Hepatocyte (in vitro differentiated cells): ENCODE data around the gene DGKG. TPM values are rescaled to one million over a fixed set of nuclear protein-coding genes. Genes with fewer than 3 reads are reported as not detected.

Source experiments
- DNase-seq: peaks from one replicate; pipeline ENCODE4 v3.0.0-alpha.2; 2016; ENCODE audit warnings: low spot score
- H2AFZ ChIP-seq: fragments of 200-600 bp; sonication (generic); 2 replicates; pipeline ENCODE4 v1.6.0; 2016; ENCODE audit warnings: antibody characterized with exemption, mild to moderate bottlenecking
- H3K27ac ChIP-seq: fragments of 200-600 bp; sonication (generic); 2 replicates; pipeline ENCODE4 v1.5.1; 2016; ENCODE audit warnings: mild to moderate bottlenecking
- H3K27me3 ChIP-seq: fragments of 200-600 bp; sonication (generic); 2 replicates; pipeline ENCODE4 v1.6.1; 2016
- H3K36me3 ChIP-seq: fragments of 200-600 bp; sonication (generic); replicated peaks from 2 replicates; pipeline ENCODE4 v1.5.1; 2016; ENCODE audit warnings: low read depth; ENCODE audit not compliant: insufficient read depth
- H3K4me1 ChIP-seq: fragments of 200-600 bp; sonication (generic); 2 replicates; pipeline ENCODE4 v1.5.1; 2016; ENCODE audit warnings: mild to moderate bottlenecking, moderate library complexity; ENCODE audit not compliant: insufficient read depth
- H3K4me2 ChIP-seq: fragments of 200-600 bp; sonication (generic); 2 replicates; pipeline ENCODE4 v1.6.0; 2016
- H3K4me3 ChIP-seq: fragments of 200-600 bp; sonication (generic); 2 replicates; pipeline ENCODE4 v1.5.1; 2016; ENCODE audit warnings: mild to moderate bottlenecking
- H3K79me2 ChIP-seq: fragments of 200-600 bp; sonication (generic); 2 replicates; pipeline ENCODE4 v1.6.0; 2017; ENCODE audit warnings: mild to moderate bottlenecking
- H3K9me2 ChIP-seq: fragments of 200-600 bp; sonication (generic); replicated peaks from 2 replicates; pipeline ENCODE4 v1.6.0; 2017; ENCODE audit warnings: mild to moderate bottlenecking; ENCODE audit not compliant: insufficient read depth
- H3K9me3 ChIP-seq: fragments of 200-600 bp; sonication (generic); 2 replicates; pipeline ENCODE4 v1.5.1; 2016; ENCODE audit warnings: low read depth, mild to moderate bottlenecking
- H4K20me1 ChIP-seq: fragments of 200-600 bp; sonication (generic); 2 replicates; pipeline ENCODE4 v1.6.0; 2016; ENCODE audit warnings: mild to moderate bottlenecking; ENCODE audit not compliant: insufficient read depth, poor library complexity, severe bottlenecking
- EZH2 ChIP-seq: fragments of 200-600 bp; sonication (generic); IDR thresholded peaks from 2 replicates; pipeline ENCODE4 v1.6.1; 2016; ENCODE audit warnings: antibody characterized with exemption, mild to moderate bottlenecking, borderline replicate concordance
- EZH2phosphoT487 ChIP-seq: fragments of 200-600 bp; sonication (generic); IDR thresholded peaks from one replicate; pipeline ENCODE4 v1.6.1; 2018; ENCODE audit warnings: antibody characterized with exemption, mild to moderate bottlenecking, low read depth, moderate library complexity; ENCODE audit not compliant: unreplicated experiment, severe bottlenecking
- WGBS: methylation state at CpG from one replicate; pipeline ENCODE4 v1.1.6; 2016; ENCODE audit warnings: low lambda C conversion rate; ENCODE audit errors: missing lambda C conversion rate; 5-methylcytosine and 5-hydroxymethylcytosine counted together
- polyA plus RNA-seq: library from polyadenylated mRNA; unstranded; fragments of >200 nt; fragmentation: Nextera tagmentation; extraction: Ambion mirVana; gene quantifications from 2 replicates; pipeline ENCODE4 v1.2.1, GENCODE V29; 2016
- total RNA-seq: library from RNA; depleted of rRNA; stranded (reverse); fragments of >200 nt; gene quantifications from 2 replicates; pipeline ENCODE4 v1.2.3, GENCODE V29; 2014
- TF ChIP-seq, protein P1 (sequence below): fragments of 200-600 bp; sonication (generic); IDR thresholded peaks from 2 replicates; pipeline ENCODE4 v1.5.1; 2016; ENCODE audit warnings: antibody characterized with exemption, mild to moderate bottlenecking; ENCODE audit not compliant: poor library complexity

DGKG gene
- total and polyA plus RNA-seq, 2 experiments from 2014 or later: not detected

DNA sequence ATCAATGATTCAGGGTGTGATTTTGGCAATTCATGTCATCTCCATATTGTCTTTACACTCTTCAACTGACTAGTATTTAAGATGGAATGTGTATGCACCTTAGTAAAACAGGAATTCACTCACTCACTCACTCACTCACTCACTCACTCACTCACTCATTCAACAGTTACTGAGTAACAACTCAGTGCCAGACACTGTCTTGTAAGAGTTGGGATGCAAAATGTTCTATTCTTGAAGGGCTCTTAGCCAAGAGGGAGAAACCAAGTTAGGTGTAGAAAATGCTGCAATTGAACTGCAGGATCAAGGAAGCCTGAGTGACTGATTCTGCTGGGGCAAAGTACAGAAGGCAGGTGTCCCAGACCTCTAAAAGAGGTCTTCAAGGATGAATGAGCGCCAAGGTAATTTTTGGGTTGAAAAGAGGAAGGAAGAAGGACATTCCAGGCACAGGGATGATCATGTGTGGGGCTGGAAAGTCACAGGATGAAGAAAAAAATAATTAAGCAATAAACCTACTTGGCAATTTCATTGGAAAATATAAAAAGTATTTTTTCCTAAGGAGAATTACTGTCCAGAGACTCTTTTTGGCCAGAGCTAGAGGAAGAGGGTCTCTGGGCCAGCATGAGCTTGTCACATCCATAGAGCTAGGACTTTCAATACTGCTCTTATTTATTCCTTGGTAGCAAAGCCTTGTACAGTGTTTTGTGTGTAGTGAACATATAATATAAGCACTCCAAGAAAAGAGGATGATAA, 194.2 kb downstream of the DGKG start:
- Histone ChIP-seq H3K4me2 (no peak overlapping the region), H3K27ac (no peak overlapping the region)
- 89% methylated on average over 1 of the region's 1 CpG for WGBS

DNA sequence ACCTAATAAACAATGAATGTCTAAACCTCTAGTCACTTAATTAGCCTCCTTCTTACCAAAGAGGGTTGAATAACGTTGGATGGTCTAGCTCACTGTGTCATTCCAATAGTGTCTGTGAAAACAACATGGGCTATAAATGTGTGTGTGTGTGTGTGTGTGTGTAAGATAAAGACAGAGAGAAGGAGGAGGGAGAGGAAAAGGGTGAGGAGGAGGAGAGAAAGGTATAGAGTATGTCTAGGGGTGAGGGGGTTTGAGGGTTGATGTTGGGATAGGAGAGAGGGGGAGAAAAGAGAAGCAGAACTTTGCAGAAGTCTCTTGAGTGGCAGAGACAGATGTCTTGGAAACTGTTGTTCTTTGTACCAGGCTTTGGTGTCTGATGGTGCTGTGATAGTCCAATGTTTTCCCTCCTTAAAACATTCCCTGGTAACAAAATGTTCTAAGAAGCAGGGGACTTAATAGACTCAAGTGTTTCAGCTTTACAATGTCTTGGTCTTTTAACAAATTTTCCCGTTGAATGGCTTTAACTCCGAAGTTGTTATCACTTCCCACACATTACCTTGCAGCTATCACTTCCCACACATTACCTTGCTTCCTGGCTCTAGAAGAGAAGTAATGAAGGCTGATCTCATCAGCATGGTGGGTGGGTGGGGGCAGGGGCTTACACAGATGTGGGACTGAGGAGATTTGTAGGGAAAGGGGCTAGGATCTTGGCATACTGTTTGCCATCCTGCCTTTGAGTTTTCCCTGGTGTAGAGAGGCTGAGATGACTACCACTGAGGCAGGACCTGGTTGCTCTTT, 195.3 kb downstream of the DGKG start:
- WGBS: 35% methylated on average over 3 of the region's 3 CpGs
- Histone ChIP-seq H3K4me1 (peaks cover 3% of the 10 kb centered on the region), H3K4me3 (no peak overlapping the region), H3K27ac (no peak overlapping the region), H3K9me3 (no peaks in the 10 kb centered on the region), H3K27me3 (no peaks in the 10 kb centered on the region), H3K4me2 (no peak overlapping the region), H2AFZ (no peak overlapping the region), H3K36me3 (no peaks in the 10 kb centered on the region), H3K9me2 (no peaks in the 10 kb centered on the region), H4K20me1 (no peaks in the 10 kb centered on the region), H3K79me2 (no peaks in the 10 kb centered on the region)
- TF ChIP-seq EZH2phosphoT487 (no peak), EZH2 (no peak)
- TF ChIP-seq, protein P1, sequence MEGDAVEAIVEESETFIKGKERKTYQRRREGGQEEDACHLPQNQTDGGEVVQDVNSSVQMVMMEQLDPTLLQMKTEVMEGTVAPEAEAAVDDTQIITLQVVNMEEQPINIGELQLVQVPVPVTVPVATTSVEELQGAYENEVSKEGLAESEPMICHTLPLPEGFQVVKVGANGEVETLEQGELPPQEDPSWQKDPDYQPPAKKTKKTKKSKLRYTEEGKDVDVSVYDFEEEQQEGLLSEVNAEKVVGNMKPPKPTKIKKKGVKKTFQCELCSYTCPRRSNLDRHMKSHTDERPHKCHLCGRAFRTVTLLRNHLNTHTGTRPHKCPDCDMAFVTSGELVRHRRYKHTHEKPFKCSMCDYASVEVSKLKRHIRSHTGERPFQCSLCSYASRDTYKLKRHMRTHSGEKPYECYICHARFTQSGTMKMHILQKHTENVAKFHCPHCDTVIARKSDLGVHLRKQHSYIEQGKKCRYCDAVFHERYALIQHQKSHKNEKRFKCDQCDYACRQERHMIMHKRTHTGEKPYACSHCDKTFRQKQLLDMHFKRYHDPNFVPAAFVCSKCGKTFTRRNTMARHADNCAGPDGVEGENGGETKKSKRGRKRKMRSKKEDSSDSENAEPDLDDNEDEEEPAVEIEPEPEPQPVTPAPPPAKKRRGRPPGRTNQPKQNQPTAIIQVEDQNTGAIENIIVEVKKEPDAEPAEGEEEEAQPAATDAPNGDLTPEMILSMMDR: no peak
- no peak for DNase-seq

More for the DNA sequence above, 194.2 kb downstream of the DGKG start:
- Histone ChIP-seq H3K4me3 (no peak overlapping the region), H3K9me2 (no peaks in the 10 kb centered on the region), H3K36me3 (no peaks in the 10 kb centered on the region), H4K20me1 (no peaks in the 10 kb centered on the region), H2AFZ (no peak overlapping the region), H3K4me1 (peaks cover 3% of the 10 kb centered on the region), H3K9me3 (no peaks in the 10 kb centered on the region), H3K27me3 (no peaks in the 10 kb centered on the region), H3K79me2 (no peaks in the 10 kb centered on the region)
- no peak for DNase-seq
- TF ChIP-seq EZH2phosphoT487 (no peak), EZH2 (no peak)
- TF ChIP-seq, protein P1: no peak

DNA sequence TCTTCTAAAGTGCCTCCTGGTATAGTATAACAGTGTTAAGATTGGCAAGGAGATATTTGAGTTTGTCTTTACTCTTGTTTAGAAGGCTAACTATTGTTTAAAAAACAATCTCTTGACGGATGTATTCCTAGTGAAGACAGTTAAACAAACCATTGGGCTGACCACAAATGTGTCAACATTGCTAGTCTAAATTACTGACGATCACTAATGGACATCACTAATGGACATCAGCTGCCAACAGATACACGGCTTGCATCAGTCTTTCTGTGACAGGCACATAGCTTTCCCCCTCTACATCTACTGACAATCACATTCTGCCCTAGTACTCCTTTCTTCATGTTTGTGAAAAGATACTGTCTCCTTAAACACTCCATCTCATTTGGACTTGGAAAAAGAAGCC, 196.0 kb downstream of the DGKG start:
- 25% methylated on average over 3 of the region's 3 CpGs for WGBS
- Histone ChIP-seq H3K9me3 (no peaks in the 10 kb centered on the region), H3K79me2 (no peaks in the 10 kb centered on the region), H3K27ac (no peak overlapping the region), H3K27me3 (no peaks in the 10 kb centered on the region), H3K9me2 (no peaks in the 10 kb centered on the region), H4K20me1 (no peaks in the 10 kb centered on the region), H2AFZ (no peak overlapping the region), H3K36me3 (no peaks in the 10 kb centered on the region), H3K4me2 (no peak overlapping the region), H3K4me3 (no peak overlapping the region), H3K4me1 (peaks cover 3% of the 10 kb centered on the region)
- TF ChIP-seq, protein P1: no peak
- TF ChIP-seq EZH2phosphoT487 (no peak), EZH2 (no peak)
- DNase-seq: no peak
